ENCODE results near the gene CDC34.
"Not testable (repeated sequence)": the region's sequence is repeated elsewhere in the genome, so short reads cannot be mapped to it uniquely, and the experiment has no call there.

CDC34 gene

GRCh38 chr19:581399-582111 is 50.0 kb downstream of the CDC34 start:
- TF ChIP-seq CTCF (conservative IDR thresholded peaks at IDR 0.05) = no peak
- no peak overlapping the region for H3K27ac ChIP-seq

- no peak overlapping the region for H3K27ac ChIP-seq
- no peak for TF ChIP-seq CTCF (conservative IDR thresholded peaks at IDR 0.05)
Observed at GRCh38 chr19:582497-583197, 51.1 kb downstream of the CDC34 start.

GRCh38 chr19:583198-583967 is 51.8 kb downstream of the CDC34 start:
- H3K27ac ChIP-seq = no peak overlapping the region
- no peak for TF ChIP-seq CTCF (conservative IDR thresholded peaks at IDR 0.05)

- TF ChIP-seq CTCF (conservative IDR thresholded peaks at IDR 0.05) = no peak
- no peak overlapping the region for H3K27ac ChIP-seq
Observed at GRCh38 chr19:583968-584239, 52.3 kb downstream of the CDC34 start.

GRCh38 chr19:584240-585001 is 52.9 kb downstream of the CDC34 start:
- H3K27ac ChIP-seq = no peak overlapping the region
- TF ChIP-seq CTCF (conservative IDR thresholded peaks at IDR 0.05) = peak; percentile 81

- H3K27ac ChIP-seq = not testable (repeated sequence)
Observed at GRCh38 chr19:585146-585545, 53.6 kb downstream of the CDC34 start.

GRCh38 chr19:585551-586110 is 54.1 kb downstream of the CDC34 start:
- no peak for TF ChIP-seq CTCF (conservative IDR thresholded peaks at IDR 0.05)
- no peak overlapping the region for H3K27ac ChIP-seq

Measured in VCaP (cell line).